K562 (cell line): Measurements from ENCODE around the gene INPP5K. TPM values are rescaled to one million over a fixed set of nuclear protein-coding genes. Genes with fewer than 3 reads are reported as not detected.

ENCODE experiments used
- ATAC-seq: fragments of 200-7000 bp; cut with Tn5 transposase; 3 replicates; pipeline ENCODE4 v1.9.1; 2020; ENCODE audit warnings: moderate library complexity
- BruUV-seq: library from RNA; stranded (reverse); fragments of 400-500 nt; replicated peaks from 2 replicates; lab custom pipeline; 2021; lab: Mats Ljungman, UMichigan
- CTCF ChIA-PET: fragments of 300-600 bp; formaldehyde crosslinking; extraction: SDS; loops from one replicate; lab custom pipeline; 2021; ENCODE audit warnings: low intra/inter-chr PET ratio; lab: Yijun Ruan, JAX
- POLR2A ChIA-PET: fragments of 300-600, 350-650 bp; sonication (Branson Sonifier 250); formaldehyde crosslinking; extraction: SDS; loops from one replicate; lab custom pipeline; 2021; ENCODE audit warnings: antibody characterized with exemption, inconsistent platforms; lab: Yijun Ruan, JAX
- DNase-seq, 4 experiments: peaks; one replicate each; pipeline versions ENCODE4 v3.0.0 to v3.0.0-alpha.2; 2011 to 2018; ENCODE audit warnings: low spot score in 3 of 4, mixed read lengths in 3 of 4; ENCODE audit errors: extremely low read depth in 1 of 4
- FAIRE-seq: peaks from 2 replicates; lab custom pipeline; 2011; peaks lifted over from hg19 to GRCh38; lab: Jason Lieb, UNC
- H2AFZ ChIP-seq: 2 replicates; pipeline ENCODE4 v1.6.0; 2011; ENCODE audit warnings: low read depth, low read length, control low read depth, inconsistent platforms
- H3K27ac ChIP-seq: fragments of 200-600 bp; 3 replicates; pipeline ENCODE4 v1.8.0; 2011; ENCODE audit warnings: low read depth, mild to moderate bottlenecking, control low read depth, inconsistent platforms, low read length, moderate library complexity, mixed read lengths; ENCODE audit errors: extremely low read depth
- H3K27me3 ChIP-seq, 2 experiments: fragments of 300-600 bp in 1 of 2; 2 replicates in 1 of 2; 3 replicates in 1 of 2; pipeline versions ENCODE4 v1.6.0 to v1.8.0; 2011; ENCODE audit warnings: inconsistent platforms in 2 of 2, low read length in 2 of 2, mild to moderate bottlenecking in 1 of 2, mixed read lengths in 1 of 2, moderate library complexity in 1 of 2; ENCODE audit not compliant: control insufficient read depth in 2 of 2, insufficient read depth in 2 of 2
- H3K36me3 ChIP-seq: fragments of 300-600 bp; 3 replicates; pipeline ENCODE4 v1.8.0; 2011; ENCODE audit warnings: mild to moderate bottlenecking, low read length, inconsistent platforms; ENCODE audit not compliant: control insufficient read depth, insufficient read depth
- H3K4me1 ChIP-seq, 2 experiments: fragments of 200-600 bp in 1 of 2; replicated peaks in 1 of 2; 2 replicates in 1 of 2; 3 replicates in 1 of 2; pipeline versions ENCODE4 v1.5.1 to v1.8.0; 2011; ENCODE audit warnings: inconsistent platforms in 2 of 2, low read length in 2 of 2, mild to moderate bottlenecking in 1 of 2, mixed read lengths in 1 of 2, moderate library complexity in 1 of 2; ENCODE audit not compliant: control insufficient read depth in 2 of 2, insufficient read depth in 2 of 2
- H3K4me2 ChIP-seq: 2 replicates; pipeline ENCODE4 v1.6.1; 2011; ENCODE audit warnings: low read length, control low read depth, inconsistent platforms, mixed read lengths; ENCODE audit not compliant: insufficient read depth
- H3K4me3 ChIP-seq: fragments of 200-600 bp; sonication (generic), shearing (Covaris generic); 2 replicates; pipeline ENCODE4 v1.5.1; 2016; ENCODE audit warnings: control low read depth, inconsistent platforms
- H3K79me2 ChIP-seq: fragments of 200-600 bp; 3 replicates; pipeline ENCODE4 v1.8.0; 2011; ENCODE audit warnings: low read length, inconsistent platforms; ENCODE audit not compliant: control insufficient read depth, insufficient read depth
- H3K9ac ChIP-seq, 2 experiments: 2 replicates each; pipeline versions ENCODE4 v1.6.0 to v1.6.1; 2011; ENCODE audit warnings: low read depth in 2 of 2, low read length in 2 of 2, control low read depth in 1 of 2, inconsistent platforms in 1 of 2, mild to moderate bottlenecking in 1 of 2, mixed read lengths in 1 of 2; ENCODE audit not compliant: insufficient read depth in 1 of 2
- H3K9me1 ChIP-seq: one replicate; pipeline ENCODE4 v1.6.0; 2011; ENCODE audit warnings: inconsistent platforms, mild to moderate bottlenecking, low read length, moderate library complexity; ENCODE audit not compliant: control insufficient read depth, insufficient read depth
- H3K9me3 ChIP-seq: replicated peaks from 2 replicates; pipeline ENCODE4 v1.5.1; 2011; ENCODE audit warnings: low read depth, low read length, inconsistent platforms; ENCODE audit not compliant: control insufficient read depth, insufficient read depth
- H4K20me1 ChIP-seq: replicated peaks from 2 replicates; pipeline ENCODE4 v1.6.1; 2011; ENCODE audit warnings: low read length, inconsistent platforms, mixed read lengths; ENCODE audit not compliant: control insufficient read depth, insufficient read depth
- E2F3 ChIP-seq: fragments of 250-450 bp; sonication (Bioruptor Pico); IDR thresholded peaks from 2 replicates; pipeline ENCODE4 v1.4.0; 2020; ENCODE audit warnings: mild to moderate bottlenecking
- HBP1 ChIP-seq: fragments of 450-650 bp; formaldehyde crosslinking; IDR thresholded peaks from 2 replicates; pipeline ENCODE4 v1.4.0; 2022; ENCODE audit warnings: missing genetic modification characterization
- ZNF3 ChIP-seq: fragments of 250-450 bp; sonication (Bioruptor Pico); IDR thresholded peaks from 2 replicates; pipeline ENCODE4 v1.5.0; 2021; ENCODE audit warnings: mild to moderate bottlenecking, moderate library complexity
- ZNF57 ChIP-seq: fragments of 450-650 bp; formaldehyde crosslinking; IDR thresholded peaks from 2 replicates; pipeline ENCODE4 v1.4.0; 2020; ENCODE audit warnings: mild to moderate bottlenecking, moderate library complexity
- WGBS: fragments of 100-300 bp; shearing (Covaris generic); methylation state at CpG from one replicate; pipeline ENCODE4 v1.1.6; 2016; ENCODE audit warnings: low coverage, mixed read lengths; ENCODE audit not compliant: insufficient coverage; ENCODE audit errors: missing lambda C conversion rate; 5-methylcytosine and 5-hydroxymethylcytosine counted together
- in situ Hi-C: fragments of 300-500 bp; cut with MboI; formaldehyde crosslinking; loops from 4 replicates; pipeline ENCODE4 v1.15.0; 2018; ENCODE audit warnings: inconsistent platforms, mixed read lengths
- intact Hi-C: fragments of 100-400 bp; cut with micrococcal nuclease; formaldehyde crosslinking; loops from 2 replicates; pipeline ENCODE4 v1.14.2; 2022
- polyA plus RNA-seq, 8 experiments: library from polyadenylated mRNA; depleted of rRNA in 4 of 8; stranded (reverse) in 5 of 8; unstranded in 3 of 8; fragments of >200 nt; fragmentation: Nextera tagmentation in 2 of 8; fragmentation: Illumina TruSeq in 1 of 8; extraction: Ambion mirVana in 2 of 8; extraction: Trizol in 1 of 8; gene quantifications; 2 replicates each; pipeline versions ENCODE4 v1.2.1 to v1.2.3, GENCODE V29; 2011 to 2014; ENCODE audit warnings: inconsistent platforms in 1 of 8, missing spikeins in 1 of 8
- total RNA-seq, 7 experiments: library from RNA; depleted of rRNA in 6 of 7; stranded (reverse); fragments of >200 nt in 6 of 7; fragmentation: Illumina TruSeq in 2 of 7; extraction: Trizol in 2 of 7; gene quantifications; 2 replicates each; pipeline versions ENCODE4 v1.2.1 to v1.2.3, GENCODE V29; 2011 to 2021; ENCODE audit warnings: low replicate concordance in 1 of 7

The INPP5K gene
- total and polyA plus RNA-seq, 9 of the 15 experiments (the other 6 are each of a cell fraction or from before 2014, with no cell fraction given), result 0.63 to 15.1 (median 10.1) TPM

- peaks cover 35% of the 10 kb centered on the region; the same call in 2 of the 3 replicates for H3K36me3 ChIP-seq
- H3K79me2 ChIP-seq, result no peaks in the 10 kb centered on the region
- no peaks in the 10 kb centered on the region for H3K27me3 ChIP-seq
- no peaks in the 10 kb centered on the region for H3K9me1 ChIP-seq
- no peaks in the 10 kb centered on the region for H4K20me1 ChIP-seq
- H2AFZ ChIP-seq, result no peak overlapping the region
- TF ChIP-seq ZNF57 (CRISPR knock-in tag) (no peak), HBP1 (CRISPR knock-in tag) (no peak), E2F3 (CRISPR knock-in tag) (no peak), ZNF3 (CRISPR knock-in tag) (no peak)
- no TSS peak for BruUV-seq
- H3K9ac ChIP-seq, result no peak overlapping the region
- ChIA-PET POLR2A (no interaction called here), CTCF (no interaction called here)
- intact Hi-C loops, result no loop called here
- no peak overlapping the region for H3K4me3 ChIP-seq
- H3K9me3 ChIP-seq, result no peaks in the 10 kb centered on the region
- peaks cover 0 to 19% of the 10 kb centered on the region in 2 experiments; a peak in 2 of 5 replicates for H3K4me1 ChIP-seq
- H3K27ac ChIP-seq, result no peak overlapping the region
- WGBS, result 91% methylated on average over 14 of the region's 25 CpGs
- FAIRE-seq (no peak), ATAC-seq (no peak), DNase-seq (no peak)
- H3K4me2 ChIP-seq, result no peak overlapping the region
- in situ Hi-C loops, result no loop called here
These were observed 45.5 kb downstream of the INPP5K start for GRCh38 chr17:1470755-1471462.
